CD4-positive, alpha-beta T cell treated with Interleukin-4 for 1 hour (primary cell): ENCODE data around the gene OR5A2.
"Not testable (repeated sequence)": the region's sequence is repeated elsewhere in the genome, so short reads cannot be mapped to it uniquely, and the experiment has no call there.

Source experiments
- DNase-seq, 2 donors: peaks; one replicate each; pipeline ENCODE4 v3.0.0-alpha.2; 2020 to 2022

Gene OR5A2

GRCh38 chr11:59426361-59427067 is at the start of gene OR5A2:
Gene OR5A2 (minus strand): TSS chr11:59426413. CDS start chr11:59422953, 3,460 bp downstream.
- no peak for DNase-seq

- no peak for DNase-seq
Observed at GRCh38 chr11:59475176-59475575, 49.0 kb upstream of the OR5A2 start.

GRCh38 chr11:59473015-59473414 is 46.8 kb upstream of the OR5A2 start, which contains the start of gene OR4D10:
Gene OR4D10 (plus strand): TSS chr11:59473315. CDS start chr11:59477430, 4,115 bp downstream.
- no peak for DNase-seq

GRCh38 chr11:59463190-59463641 is 37.0 kb upstream of the OR5A2 start:
- DNase-seq: no peak

GRCh38 chr11:59459916-59460315 is 33.7 kb upstream of the OR5A2 start:
- DNase-seq: no peak

GRCh38 chr11:59456661-59457060 is 30.4 kb upstream of the OR5A2 start, which contains the start of gene OR4D6:
Gene OR4D6 (plus strand): TSS chr11:59456961. CDS start chr11:59456961, 0 bp downstream.
- DNase-seq: no peak

GRCh38 chr11:59448484-59448883 is 22.3 kb upstream of the OR5A2 start:
- DNase-seq: no peak

GRCh38 chr11:59445624-59446023 is 19.4 kb upstream of the OR5A2 start:
- DNase-seq: not testable (repeated sequence)

GRCh38 chr11:59437770-59438169 is 11.6 kb upstream of the OR5A2 start:
- DNase-seq: no peak

GRCh38 chr11:59436169-59436568 is 10.0 kb upstream of the OR5A2 start, which contains the start of gene OR5A1:
Gene OR5A1 (plus strand): TSS chr11:59436469. CDS start chr11:59443169, 6,700 bp downstream.
- no peak for DNase-seq

- peak; percentile 32 to 69 for DNase-seq
Observed at GRCh38 chr11:59429924-59430516, 3.8 kb upstream of the OR5A2 start.

- DNase-seq: no peak
Observed at GRCh38 chr11:59427068-59427382, 812 bp upstream of the OR5A2 start.

GRCh38 chr11:59425131-59425530 is 1.1 kb downstream of the OR5A2 start:
- no peak for DNase-seq

GRCh38 chr11:59423835-59424234 is 2.4 kb downstream of the OR5A2 start:
- no peak for DNase-seq

- DNase-seq: no peak
Observed at GRCh38 chr11:59418156-59418555, 8.1 kb downstream of the OR5A2 start.

- DNase-seq: no peak
Observed at GRCh38 chr11:59417023-59417422, 9.2 kb downstream of the OR5A2 start.

- DNase-seq: no peak
Observed at GRCh38 chr11:59416613-59417012, 9.6 kb downstream of the OR5A2 start.

GRCh38 chr11:59415111-59415510 is 11.1 kb downstream of the OR5A2 start:
- DNase-seq: no peak

GRCh38 chr11:59413646-59414045 is 12.6 kb downstream of the OR5A2 start:
- DNase-seq: no peak

GRCh38 chr11:59403546-59403945 is 22.7 kb downstream of the OR5A2 start:
- DNase-seq: no peak

- DNase-seq: no peak
Observed at GRCh38 chr11:59401262-59401552, 25.0 kb downstream of the OR5A2 start.

- no peak for DNase-seq
Observed at GRCh38 chr11:59400461-59401261, 25.6 kb downstream of the OR5A2 start.

- DNase-seq: no peak
Observed at GRCh38 chr11:59394186-59394585, 32.0 kb downstream of the OR5A2 start.
